Stimulated activated CD8-positive, alpha-beta memory T cell treated with anti-CD3 and anti-CD28 coated beads, Interleukin-4, amount 100 ng/mL, for 24 hours (primary cell): ENCODE measurements around the gene ZDHHC14.
"Not testable (repeated sequence)": the region's sequence is repeated elsewhere in the genome, so short reads cannot be mapped to it uniquely, and the experiment has no call there.

Experiments used
- DNase-seq: peaks from one replicate; pipeline ENCODE4 v3.0.0-alpha.2; 2020; ENCODE audit warnings: low read depth

ZDHHC14 gene

GRCh38 chr6:157381631-157382621 is 936 bp downstream of the ZDHHC14 start:
- DNase-seq, result peak; percentile 41

DNA sequence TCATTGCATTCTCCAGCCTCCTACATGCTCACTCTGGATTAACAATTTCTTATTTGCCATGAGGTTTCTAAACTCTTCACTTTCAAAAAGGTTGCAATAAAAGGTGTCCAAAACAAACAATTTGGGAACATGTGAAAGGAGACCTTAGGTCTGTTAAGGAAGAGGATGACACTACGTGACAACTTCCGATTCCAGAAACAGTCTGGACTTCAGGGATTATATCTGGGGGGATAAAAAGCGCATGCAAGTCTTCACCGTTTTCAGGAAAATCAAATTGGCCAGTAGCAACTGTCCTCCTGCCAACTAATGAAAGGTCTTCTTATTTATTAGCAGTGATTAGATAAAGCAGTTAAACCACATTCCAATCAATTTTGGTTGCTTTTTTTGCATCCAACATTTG is 1.8 kb downstream of the ZDHHC14 start:
- no peak for DNase-seq

DNA sequence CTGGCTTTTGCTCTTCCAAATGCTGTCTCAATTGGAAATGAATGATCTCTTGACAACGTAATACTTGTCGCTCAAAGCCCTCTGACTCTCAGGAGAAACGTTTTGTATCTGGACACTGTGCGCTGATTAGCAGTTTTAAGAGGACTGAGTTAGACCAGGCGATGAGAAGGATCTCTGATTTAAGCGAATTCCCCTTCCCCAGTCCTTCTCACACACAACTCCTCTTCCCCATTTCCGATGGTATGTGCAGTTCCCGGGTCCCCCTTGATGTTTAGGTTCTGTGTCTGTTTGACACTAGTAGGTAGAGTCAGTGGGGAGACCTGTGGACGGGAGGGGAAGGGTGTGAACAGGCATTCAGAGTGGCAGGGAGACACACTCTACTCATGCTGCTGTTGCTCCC is 2.5 kb downstream of the ZDHHC14 start:
- no peak for DNase-seq

DNA sequence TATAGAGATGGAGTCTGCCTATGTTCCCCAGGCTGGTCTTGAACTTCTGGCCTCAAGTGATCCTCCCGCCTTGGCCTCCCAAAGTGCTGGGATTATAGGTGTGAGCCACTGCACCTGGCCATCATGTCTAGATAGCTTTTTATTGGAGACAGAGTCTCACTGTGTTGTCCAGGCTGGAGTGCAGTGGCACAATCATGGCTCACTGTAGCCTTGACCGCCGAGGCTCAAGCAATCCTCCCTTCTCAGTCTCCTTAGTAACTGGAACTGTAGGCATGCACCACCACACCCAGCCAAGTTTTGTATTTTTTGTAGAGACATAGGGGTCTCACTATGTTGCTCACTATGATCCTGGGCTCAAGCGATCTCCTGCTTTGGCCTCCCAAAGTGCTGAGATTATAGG is 4.0 kb downstream of the ZDHHC14 start:
- DNase-seq, result not testable (repeated sequence)

DNA sequence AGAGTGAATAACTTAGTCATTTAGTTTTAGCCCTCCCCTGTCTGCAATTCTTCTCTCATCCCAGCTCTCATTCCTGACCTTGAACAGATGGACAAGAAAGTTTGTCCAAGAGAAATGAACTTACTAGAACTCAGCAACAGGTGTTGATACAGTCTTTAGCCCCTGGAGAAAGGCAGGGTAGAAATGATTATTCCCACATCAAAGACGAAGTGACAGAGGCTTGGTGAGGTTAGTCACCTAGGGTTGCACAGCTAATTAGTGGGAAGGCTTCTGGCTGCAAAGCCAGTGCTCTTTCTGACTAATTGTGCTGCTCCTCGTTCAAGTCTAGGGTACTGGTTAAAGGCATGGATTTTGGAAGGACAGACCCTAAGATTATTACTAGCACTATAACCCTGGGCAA is 4.5 kb downstream of the ZDHHC14 start:
- no peak for DNase-seq

DNA sequence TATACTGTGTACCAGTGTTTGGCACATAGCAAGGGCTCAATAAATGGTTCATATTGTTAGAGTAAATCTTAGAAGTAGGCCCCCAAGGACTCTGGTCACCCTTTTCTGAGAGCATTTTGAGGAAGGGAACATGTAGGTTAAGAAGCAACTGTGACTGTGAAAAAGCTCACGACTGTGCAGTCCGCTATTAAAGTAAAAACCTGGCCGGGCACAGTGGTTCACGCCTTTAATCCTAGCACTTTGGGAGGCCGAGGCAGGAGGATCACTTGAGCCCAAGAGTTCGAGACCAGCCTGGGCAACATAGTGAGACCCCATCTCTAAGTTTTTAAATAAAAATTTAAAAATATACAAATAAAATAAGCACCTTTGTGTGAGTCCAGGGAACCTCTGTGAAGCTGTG is 5.0 kb downstream of the ZDHHC14 start:
- no peak for DNase-seq

GRCh38 chr6:157386454-157386853 is 5.5 kb downstream of the ZDHHC14 start:
- no peak for DNase-seq

- no peak for DNase-seq
These were observed 7.9 kb downstream of the ZDHHC14 start for GRCh38 chr6:157388924-157389323.

- no peak for DNase-seq
These were observed 9.5 kb downstream of the ZDHHC14 start for GRCh38 chr6:157390273-157391060.

DNA sequence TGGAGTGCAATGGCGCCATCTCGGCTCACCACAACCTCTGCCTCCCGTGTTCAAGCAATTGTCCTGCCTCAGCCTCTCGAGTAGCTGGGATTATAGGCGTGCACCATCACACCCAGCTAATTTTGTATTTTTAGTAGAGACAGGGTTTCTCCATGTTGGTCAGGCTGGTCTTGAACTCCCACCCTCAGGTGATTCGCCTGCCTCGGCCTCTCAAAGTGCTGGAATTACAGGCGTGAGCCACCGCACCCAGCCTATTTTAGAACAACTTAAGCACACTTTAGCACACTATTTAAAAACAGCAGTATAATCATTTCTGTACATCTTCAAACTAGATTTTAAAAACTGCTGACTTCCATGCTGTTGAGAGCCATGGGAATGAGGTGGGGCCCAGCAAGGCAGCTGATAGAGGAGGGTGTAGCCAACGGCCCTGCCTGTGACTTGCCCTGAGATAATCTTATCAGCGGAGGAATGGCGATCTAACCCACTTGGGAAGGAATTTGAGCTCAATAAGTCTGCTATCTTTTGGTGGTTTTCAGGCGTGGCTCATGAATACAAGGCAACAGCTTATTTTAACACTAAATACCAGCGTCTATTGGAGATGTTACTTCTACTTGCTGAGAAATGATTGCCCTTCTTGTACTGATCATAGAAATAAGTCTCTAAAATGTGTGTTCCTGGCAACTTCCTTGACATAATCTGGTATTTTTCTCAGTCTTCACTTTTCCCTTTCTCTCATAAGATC is 12.1 kb downstream of the ZDHHC14 start:
- DNase-seq, result no peak

DNA sequence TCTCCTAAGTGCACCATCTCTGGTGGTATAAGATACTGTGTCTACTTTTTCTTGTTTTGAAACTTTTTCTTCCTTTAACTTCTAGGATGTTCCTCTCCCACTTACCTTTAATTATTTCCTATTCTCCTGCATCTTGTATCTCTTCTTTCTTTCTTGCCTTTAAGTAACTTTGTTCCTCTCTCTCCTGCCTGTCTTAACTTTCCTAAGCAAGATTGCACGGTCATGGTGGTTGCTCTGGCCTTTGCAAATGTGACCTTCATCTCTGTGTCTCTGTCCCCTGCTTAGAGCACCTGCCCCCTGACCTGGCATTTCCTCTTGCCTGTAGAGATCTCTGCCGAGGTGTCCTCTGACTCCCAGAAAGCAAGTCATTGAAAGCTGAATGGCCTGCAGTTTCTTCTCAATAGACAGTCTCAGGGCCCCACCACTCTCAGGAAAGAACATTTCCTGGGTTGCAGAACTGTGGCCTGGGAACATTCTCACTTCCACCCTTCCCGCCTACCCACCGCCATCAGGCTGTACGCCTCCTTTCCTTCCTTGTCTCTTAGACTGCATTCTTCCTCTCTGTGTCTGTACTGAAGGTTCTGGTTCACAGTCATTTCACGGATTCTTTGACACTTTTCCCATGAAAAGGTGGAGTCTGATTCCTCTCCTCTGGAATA is 12.8 kb downstream of the ZDHHC14 start:
- DNase-seq, result no peak

GRCh38 chr6:157395199-157395598 is 14.2 kb downstream of the ZDHHC14 start:
- DNase-seq, result not testable (repeated sequence)

DNA sequence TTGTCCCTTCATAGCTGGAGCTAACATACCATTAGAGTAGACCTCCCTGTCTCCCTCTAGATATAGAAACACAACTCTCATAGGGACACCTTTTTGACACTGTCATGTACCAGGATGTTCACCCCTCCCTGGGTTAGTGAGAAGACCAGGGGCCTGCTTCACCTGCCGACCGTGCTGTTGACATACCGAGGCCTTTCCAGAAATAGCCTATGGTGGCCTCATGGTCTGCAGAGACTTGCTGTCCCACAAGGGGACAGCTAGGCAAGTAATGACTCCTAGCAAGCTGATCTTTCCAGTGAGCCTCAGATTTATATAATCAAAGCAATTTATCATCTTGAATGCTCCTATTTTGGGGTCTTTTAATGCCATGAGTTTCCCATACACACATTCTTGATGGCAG is 15.0 kb downstream of the ZDHHC14 start:
- no peak for DNase-seq

DNA sequence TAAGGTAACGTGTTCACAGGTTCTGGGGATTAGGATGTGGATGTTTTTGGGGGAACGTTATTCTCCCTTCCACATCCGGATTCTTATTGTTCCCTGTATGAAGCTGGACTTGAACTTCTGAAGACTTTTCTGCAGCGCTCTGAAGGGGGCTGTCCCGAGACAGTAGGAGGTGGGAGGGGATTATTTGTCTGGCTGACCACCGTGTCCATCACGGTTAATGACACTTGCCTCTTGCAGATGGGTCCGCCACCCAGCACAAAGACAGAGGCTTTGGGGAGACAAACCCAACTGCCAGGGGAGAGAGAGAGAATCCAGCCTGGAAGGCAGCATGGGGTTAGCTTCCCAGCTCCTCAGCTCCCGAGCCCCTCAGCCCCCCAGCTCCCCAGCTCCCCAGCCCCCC is 16.7 kb downstream of the ZDHHC14 start:
- no peak for DNase-seq

DNA sequence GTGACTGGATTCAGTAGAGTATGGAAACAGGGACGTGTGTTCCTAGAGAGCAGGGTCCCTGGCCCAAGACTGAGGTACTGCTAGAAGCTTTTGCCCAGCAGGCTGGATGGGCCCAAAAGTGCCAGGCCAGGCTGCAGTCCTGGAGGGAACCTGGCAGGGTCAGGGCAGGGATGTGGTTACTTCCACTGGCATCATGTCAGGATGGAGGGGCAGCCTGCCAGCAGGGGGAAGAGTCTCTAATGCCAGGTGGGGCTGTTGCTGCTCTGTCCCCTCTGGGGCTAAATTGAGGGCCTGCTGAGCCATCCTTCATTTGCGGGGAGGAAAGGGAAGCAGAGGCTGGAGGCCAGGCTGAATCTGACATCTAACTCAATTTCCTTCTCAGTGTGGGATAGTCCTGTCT is 17.2 kb downstream of the ZDHHC14 start:
- DNase-seq, result no peak

- DNase-seq, result no peak
These were observed 19.7 kb downstream of the ZDHHC14 start for GRCh38 chr6:157400676-157401075.

DNA sequence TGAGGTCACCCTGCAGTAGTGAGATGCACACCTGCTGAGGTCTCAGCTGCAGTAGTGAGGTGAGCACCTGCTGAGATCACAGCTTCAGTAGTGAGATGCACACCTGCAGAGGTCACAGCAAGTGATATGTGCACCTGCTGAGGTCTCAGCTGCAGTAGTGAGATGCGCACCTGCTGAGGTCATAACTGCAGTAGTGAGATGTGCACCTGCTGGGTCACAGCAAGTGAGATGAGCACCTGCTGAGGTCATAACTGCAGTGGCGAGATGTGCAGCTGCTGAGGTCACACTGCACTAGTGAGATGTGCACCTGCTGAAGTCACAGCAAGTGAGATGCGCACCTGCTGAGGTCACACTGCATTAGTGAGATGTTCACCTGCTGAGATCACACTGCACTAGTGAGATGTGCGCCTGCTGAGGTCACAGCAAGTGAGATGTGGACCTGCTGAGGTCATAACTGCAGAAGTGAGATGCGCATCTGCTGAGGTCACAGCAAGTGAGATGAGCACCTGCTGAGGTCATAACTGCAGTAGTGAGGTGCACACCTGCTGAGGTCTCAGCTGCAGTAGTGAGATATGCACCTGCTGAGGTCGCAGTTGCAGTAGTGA is 20.8 kb downstream of the ZDHHC14 start:
- no peak for DNase-seq

DNA sequence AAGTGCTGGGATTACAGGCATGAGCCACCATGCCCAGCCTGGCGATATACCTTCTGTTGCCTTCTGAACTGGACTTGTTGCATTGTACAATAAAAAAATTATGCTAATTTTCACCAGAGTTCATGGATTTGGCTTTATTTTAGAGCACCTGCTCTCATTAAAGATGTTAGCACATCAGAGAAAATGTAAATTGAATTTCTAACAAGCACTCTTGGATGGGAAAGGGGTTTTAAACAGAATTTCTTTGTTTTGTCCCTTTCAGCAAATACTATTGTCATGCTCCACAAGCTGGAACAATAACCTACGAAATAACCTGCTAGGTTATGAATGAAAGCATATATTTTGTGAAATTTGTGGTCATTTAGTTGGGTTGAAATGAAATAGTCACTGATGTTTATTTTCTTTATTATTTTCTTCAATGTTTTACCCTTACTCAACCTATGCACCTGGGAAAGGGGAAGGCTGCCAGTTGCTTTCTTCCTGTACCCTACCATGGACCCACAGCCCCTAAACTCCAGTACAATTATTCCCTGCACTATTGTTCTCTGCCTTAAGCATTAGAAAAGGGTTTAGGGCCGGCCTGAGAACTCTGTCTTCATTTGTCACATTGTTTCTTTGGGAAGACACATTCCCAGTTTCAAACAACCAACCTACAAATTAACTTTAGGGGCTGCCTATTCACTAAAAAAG is 22.2 kb downstream of the ZDHHC14 start:
- DNase-seq, result no peak

DNA sequence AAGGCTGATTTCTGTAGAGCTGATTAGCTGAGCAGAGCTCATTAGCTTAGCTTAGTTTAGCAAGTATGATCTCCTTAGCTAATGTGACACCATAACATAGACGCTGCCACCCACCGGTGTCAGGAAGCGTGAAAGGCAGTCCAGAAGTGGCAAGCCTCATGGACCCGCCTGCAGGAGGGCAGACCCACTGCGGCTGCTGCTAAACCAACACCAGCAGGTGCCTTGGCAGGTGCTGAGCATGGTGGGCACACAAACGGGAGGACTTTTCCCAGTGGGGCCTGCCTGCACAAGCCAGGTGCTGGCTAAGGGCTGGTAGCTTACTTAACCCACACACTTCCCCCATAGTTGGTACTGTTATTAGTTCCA is 22.7 kb downstream of the ZDHHC14 start:
- no peak for DNase-seq

DNA sequence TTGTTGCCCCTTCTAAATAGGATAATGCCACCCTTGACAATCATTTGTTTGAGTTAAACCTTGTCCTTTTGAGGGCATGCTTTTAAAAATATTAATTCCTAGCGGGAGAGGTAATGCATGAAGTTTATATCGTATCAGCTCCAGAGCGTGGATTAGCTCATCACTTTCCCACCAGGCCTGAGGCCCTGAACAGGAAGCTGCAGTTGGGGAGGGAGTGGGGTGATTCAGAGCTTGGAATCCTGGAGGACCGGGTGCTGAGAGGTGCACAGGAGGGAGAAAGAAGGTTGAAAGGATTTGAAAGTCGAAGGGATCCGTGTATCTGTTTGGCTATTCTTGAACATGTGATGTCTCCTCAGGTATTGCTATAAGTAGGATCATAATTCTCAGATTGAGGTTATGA is 25.0 kb downstream of the ZDHHC14 start:
- no peak for DNase-seq

GRCh38 chr6:157406661-157407060 is 25.7 kb downstream of the ZDHHC14 start:
- no peak for DNase-seq
